HepG2 (cell line): ENCODE results near the gene ELL3. TPM values are rescaled to one million over a fixed set of nuclear protein-coding genes. Genes with fewer than 3 reads are reported as not detected.
A peak's percentile ranks its signal among the peaks of the same experiment; 100 is the strongest.

Source experiments
- FLYWCH1 ChIP-seq: sonication (generic); formaldehyde crosslinking; IDR thresholded peaks from 2 replicates; pipeline ENCODE4 v1.8.1; 2023; ENCODE audit warnings: mild to moderate bottlenecking, missing genetic modification reagents
- GATA4 ChIP-seq: sonication (generic); IDR thresholded peaks from 2 replicates; pipeline ENCODE4 v1.6.1; 2016; ENCODE audit warnings: antibody characterized with exemption, low read depth, borderline replicate concordance
- HINFP ChIP-seq: sonication (generic); formaldehyde crosslinking; IDR thresholded peaks from 2 replicates; pipeline ENCODE4 v1.4.0; 2020; ENCODE audit warnings: low read depth, mild to moderate bottlenecking, missing genetic modification reagents
- NFYB ChIP-seq: sonication (generic); formaldehyde crosslinking; IDR thresholded peaks from 2 replicates; pipeline ENCODE4 v1.4.0; 2020; ENCODE audit warnings: missing genetic modification reagents
- SNRNP70 ChIP-seq: fragments of 200-400 bp; formaldehyde crosslinking; IDR thresholded peaks from 2 replicates; pipeline ENCODE4 v1.6.1; 2017; ENCODE audit warnings: mild to moderate bottlenecking, low read depth, low read length, moderate library complexity
- YEATS4 ChIP-seq: sonication (generic); formaldehyde crosslinking; IDR thresholded peaks from 2 replicates; pipeline ENCODE4 v1.4.0; 2020; ENCODE audit warnings: missing genetic modification reagents, borderline replicate concordance
- ZBTB1 ChIP-seq: sonication (generic); formaldehyde crosslinking; IDR thresholded peaks from 2 replicates; pipeline ENCODE4 v1.4.0; 2020; ENCODE audit warnings: missing genetic modification reagents, borderline replicate concordance
- ZBTB8A ChIP-seq: sonication (generic); formaldehyde crosslinking; IDR thresholded peaks from 2 replicates; pipeline ENCODE4 v1.4.0; 2020; ENCODE audit warnings: mild to moderate bottlenecking, low read depth, missing genetic modification reagents, borderline replicate concordance
- ZFP1 ChIP-seq: IDR thresholded peaks from 2 replicates; pipeline ENCODE4 v1.6.1; 2016
- ZNF382 ChIP-seq: sonication (generic); formaldehyde crosslinking; IDR thresholded peaks from 2 replicates; pipeline ENCODE4 v1.5.0; 2020; ENCODE audit warnings: missing genetic modification reagents, mild to moderate bottlenecking, borderline replicate concordance
- ZNF468 ChIP-seq: sonication (generic); formaldehyde crosslinking; IDR thresholded peaks from 2 replicates; pipeline ENCODE4 v1.8.0; 2022; ENCODE audit warnings: mild to moderate bottlenecking, moderate library complexity, missing genetic modification reagents
- ZNF557 ChIP-seq: sonication (generic); formaldehyde crosslinking; IDR thresholded peaks from 2 replicates; pipeline ENCODE4 v1.4.0; 2020; ENCODE audit warnings: missing genetic modification reagents
- ZNF710 ChIP-seq: sonication (generic); formaldehyde crosslinking; IDR thresholded peaks from 2 replicates; pipeline ENCODE4 v1.5.0; 2020; ENCODE audit warnings: mild to moderate bottlenecking, missing genetic modification reagents, borderline replicate concordance
- ZNF782 ChIP-seq: sonication (generic); formaldehyde crosslinking; IDR thresholded peaks from 2 replicates; pipeline ENCODE4 v1.4.0; 2020; ENCODE audit warnings: missing genetic modification reagents, mild to moderate bottlenecking, borderline replicate concordance
- ZNF788 ChIP-seq: sonication (generic); formaldehyde crosslinking; IDR thresholded peaks from 2 replicates; pipeline ENCODE4 v1.5.0; 2020; ENCODE audit warnings: mild to moderate bottlenecking, missing genetic modification reagents, borderline replicate concordance
- polyA plus RNA-seq, 8 experiments: library from polyadenylated mRNA; depleted of rRNA in 3 of 8; stranded (reverse) in 7 of 8; unstranded in 1 of 8; fragments of >200 nt; fragmentation: Illumina TruSeq in 4 of 8; extraction: Trizol in 4 of 8; gene quantifications; 2 replicates each; pipeline versions ENCODE4 v1.2.1 to v1.2.3, GENCODE V29; 2011 to 2016; ENCODE audit warnings: low read depth in 4 of 8, missing spikeins in 1 of 8, mixed read lengths in 1 of 8; ENCODE audit not compliant: insufficient read depth in 1 of 8
- total RNA-seq, 5 experiments: library from RNA; depleted of rRNA; stranded (reverse); fragments of >200 nt; fragmentation: Illumina TruSeq; extraction: Trizol; gene quantifications; 2 replicates each; pipeline ENCODE4 v1.2.3, GENCODE V29; 2016; ENCODE audit warnings: low read depth in 1 of 5
- TF ChIP-seq, protein P1 (sequence below): sonication (generic); formaldehyde crosslinking; IDR thresholded peaks from 2 replicates; pipeline ENCODE4 v1.4.0; 2020; ENCODE audit warnings: mild to moderate bottlenecking, low read depth, missing genetic modification reagents
- TF ChIP-seq, protein P2 (sequence below): sonication (generic); formaldehyde crosslinking; IDR thresholded peaks from 2 replicates; pipeline ENCODE4 v1.4.0; 2020; ENCODE audit warnings: missing genetic modification reagents
- TF ChIP-seq, protein P3 (sequence below): sonication (generic); formaldehyde crosslinking; IDR thresholded peaks from 2 replicates; pipeline ENCODE4 v1.4.0; 2020; ENCODE audit warnings: missing genetic modification reagents, borderline replicate concordance
- TF ChIP-seq, protein P4 (sequence below): sonication (generic); formaldehyde crosslinking; IDR thresholded peaks from 2 replicates; pipeline ENCODE4 v1.5.0; 2020; ENCODE audit warnings: missing genetic modification reagents, mild to moderate bottlenecking, borderline replicate concordance

ELL3 gene
- total and polyA plus RNA-seq, 2 of the 13 experiments (the other 11 are each of a cell fraction or from before 2014, with no cell fraction given) = 6.1 to 8.8 TPM

GRCh38 chr15:43800286-43801141 is 23.7 kb upstream of the ELL3 start, which contains the start of gene HYPK (continued):
- TF ChIP-seq, protein P1, sequence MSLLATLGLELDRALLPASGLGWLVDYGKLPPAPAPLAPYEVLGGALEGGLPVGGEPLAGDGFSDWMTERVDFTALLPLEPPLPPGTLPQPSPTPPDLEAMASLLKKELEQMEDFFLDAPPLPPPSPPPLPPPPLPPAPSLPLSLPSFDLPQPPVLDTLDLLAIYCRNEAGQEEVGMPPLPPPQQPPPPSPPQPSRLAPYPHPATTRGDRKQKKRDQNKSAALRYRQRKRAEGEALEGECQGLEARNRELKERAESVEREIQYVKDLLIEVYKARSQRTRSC = no peak
- no peak for TF ChIP-seq ZNF782 (CRISPR knock-in tag)
- TF ChIP-seq HINFP (CRISPR knock-in tag) = no peak
- no peak for TF ChIP-seq ZNF382 (CRISPR knock-in tag)
- no peak for TF ChIP-seq GATA4
- TF ChIP-seq, protein P2, sequence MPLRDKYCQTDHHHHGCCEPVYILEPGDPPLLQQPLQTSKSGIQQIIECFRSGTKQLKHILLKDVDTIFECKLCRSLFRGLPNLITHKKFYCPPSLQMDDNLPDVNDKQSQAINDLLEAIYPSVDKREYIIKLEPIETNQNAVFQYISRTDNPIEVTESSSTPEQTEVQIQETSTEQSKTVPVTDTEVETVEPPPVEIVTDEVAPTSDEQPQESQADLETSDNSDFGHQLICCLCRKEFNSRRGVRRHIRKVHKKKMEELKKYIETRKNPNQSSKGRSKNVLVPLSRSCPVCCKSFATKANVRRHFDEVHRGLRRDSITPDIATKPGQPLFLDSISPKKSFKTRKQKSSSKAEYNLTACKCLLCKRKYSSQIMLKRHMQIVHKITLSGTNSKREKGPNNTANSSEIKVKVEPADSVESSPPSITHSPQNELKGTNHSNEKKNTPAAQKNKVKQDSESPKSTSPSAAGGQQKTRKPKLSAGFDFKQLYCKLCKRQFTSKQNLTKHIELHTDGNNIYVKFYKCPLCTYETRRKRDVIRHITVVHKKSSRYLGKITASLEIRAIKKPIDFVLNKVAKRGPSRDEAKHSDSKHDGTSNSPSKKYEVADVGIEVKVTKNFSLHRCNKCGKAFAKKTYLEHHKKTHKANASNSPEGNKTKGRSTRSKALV = no peak
- TF ChIP-seq, protein P3, sequence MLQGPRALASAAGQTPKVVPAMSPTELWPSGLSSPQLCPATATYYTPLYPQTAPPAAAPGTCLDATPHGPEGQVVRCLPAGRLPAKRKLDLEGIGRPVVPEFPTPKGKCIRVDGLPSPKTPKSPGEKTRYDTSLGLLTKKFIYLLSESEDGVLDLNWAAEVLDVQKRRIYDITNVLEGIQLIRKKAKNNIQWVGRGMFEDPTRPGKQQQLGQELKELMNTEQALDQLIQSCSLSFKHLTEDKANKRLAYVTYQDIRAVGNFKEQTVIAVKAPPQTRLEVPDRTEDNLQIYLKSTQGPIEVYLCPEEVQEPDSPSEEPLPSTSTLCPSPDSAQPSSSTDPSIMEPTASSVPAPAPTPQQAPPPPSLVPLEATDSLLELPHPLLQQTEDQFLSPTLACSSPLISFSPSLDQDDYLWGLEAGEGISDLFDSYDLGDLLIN = no peak
- TF ChIP-seq YEATS4 = peak; percentile 47; the same call in 1 of the 2 replicates
- no peak for TF ChIP-seq ZNF557 (CRISPR knock-in tag)
- peak; percentile 49; the same call in 1 of the 2 replicates for TF ChIP-seq ZNF788
- TF ChIP-seq ZBTB8A = no peak
- TF ChIP-seq SNRNP70 = no peak
- no peak for TF ChIP-seq ZBTB1
- 0 out of 2 replicates have a peak, but pooled peaks have one; percentile 43 for TF ChIP-seq ZNF710
- TF ChIP-seq ZNF468 (CRISPR knock-in tag) = 0 out of 2 replicates have a peak, but pooled peaks have one; percentile 1
- TF ChIP-seq NFYB (CRISPR knock-in tag) = no peak
- TF ChIP-seq ZFP1 (CRISPR knock-in tag) = no peak
- TF ChIP-seq FLYWCH1 (CRISPR knock-in tag) = no peak
- TF ChIP-seq, protein P4, sequence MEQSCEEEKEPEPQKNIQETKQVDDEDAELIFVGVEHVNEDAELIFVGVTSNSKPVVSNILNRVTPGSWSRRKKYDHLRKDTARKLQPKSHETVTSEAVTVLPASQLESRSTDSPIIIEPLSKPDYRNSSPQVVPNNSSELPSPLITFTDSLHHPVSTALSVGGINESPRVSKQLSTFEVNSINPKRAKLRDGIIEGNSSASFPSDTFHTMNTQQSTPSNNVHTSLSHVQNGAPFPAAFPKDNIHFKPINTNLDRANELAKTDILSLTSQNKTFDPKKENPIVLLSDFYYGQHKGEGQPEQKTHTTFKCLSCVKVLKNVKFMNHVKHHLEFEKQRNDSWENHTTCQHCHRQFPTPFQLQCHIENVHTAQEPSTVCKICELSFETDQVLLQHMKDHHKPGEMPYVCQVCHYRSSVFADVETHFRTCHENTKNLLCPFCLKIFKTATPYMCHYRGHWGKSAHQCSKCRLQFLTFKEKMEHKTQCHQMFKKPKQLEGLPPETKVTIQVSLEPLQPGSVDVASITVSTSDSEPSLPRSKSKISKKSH = peak; percentile 88
